Measurements from ENCODE around the gene IREB2. TPM values are rescaled to one million over a fixed set of nuclear protein-coding genes. Genes with fewer than 3 reads are reported as not detected.

IREB2 gene
- total and polyA plus RNA-seq, 9 donors = 15.2 to 54.5 (median 44.8) TPM

DNA sequence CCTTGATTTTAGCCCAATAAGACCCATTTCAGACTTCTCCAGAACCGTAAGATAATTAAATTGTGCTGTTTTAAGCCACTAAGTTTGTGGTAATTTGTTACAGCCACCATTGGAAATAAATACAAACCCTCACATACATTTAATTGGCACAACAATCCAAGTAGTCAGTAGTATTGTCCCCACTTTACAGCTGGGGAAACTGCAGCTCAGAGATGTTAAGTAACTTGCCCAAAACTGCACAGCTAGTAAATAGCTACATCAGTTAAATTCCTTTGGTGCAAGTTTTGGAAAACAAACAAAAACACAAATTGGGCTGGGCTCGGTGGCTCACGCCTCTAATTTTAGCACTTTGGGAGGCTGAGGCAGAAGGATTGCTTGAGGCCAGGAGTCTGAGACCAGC, 13.3 kb upstream of the IREB2 start:
- Histone ChIP-seq H3K4me1 (ENCODE audit: insufficient read depth) (peaks cover 2% of the 10 kb centered on the region), H3K9me3 (no peaks in the 10 kb centered on the region), H3K27me3 (no peaks in the 10 kb centered on the region), H3K4me3 (no peak overlapping the region), H3K36me3 (no peaks in the 10 kb centered on the region), H3K27ac (no peak overlapping the region)
- no peak for TF ChIP-seq EP300 (IDR thresholded peaks at IDR 0.05)
- TF ChIP-seq POLR2A (IDR thresholded peaks at IDR 0.05) = no peak
- TF ChIP-seq, protein P1, sequence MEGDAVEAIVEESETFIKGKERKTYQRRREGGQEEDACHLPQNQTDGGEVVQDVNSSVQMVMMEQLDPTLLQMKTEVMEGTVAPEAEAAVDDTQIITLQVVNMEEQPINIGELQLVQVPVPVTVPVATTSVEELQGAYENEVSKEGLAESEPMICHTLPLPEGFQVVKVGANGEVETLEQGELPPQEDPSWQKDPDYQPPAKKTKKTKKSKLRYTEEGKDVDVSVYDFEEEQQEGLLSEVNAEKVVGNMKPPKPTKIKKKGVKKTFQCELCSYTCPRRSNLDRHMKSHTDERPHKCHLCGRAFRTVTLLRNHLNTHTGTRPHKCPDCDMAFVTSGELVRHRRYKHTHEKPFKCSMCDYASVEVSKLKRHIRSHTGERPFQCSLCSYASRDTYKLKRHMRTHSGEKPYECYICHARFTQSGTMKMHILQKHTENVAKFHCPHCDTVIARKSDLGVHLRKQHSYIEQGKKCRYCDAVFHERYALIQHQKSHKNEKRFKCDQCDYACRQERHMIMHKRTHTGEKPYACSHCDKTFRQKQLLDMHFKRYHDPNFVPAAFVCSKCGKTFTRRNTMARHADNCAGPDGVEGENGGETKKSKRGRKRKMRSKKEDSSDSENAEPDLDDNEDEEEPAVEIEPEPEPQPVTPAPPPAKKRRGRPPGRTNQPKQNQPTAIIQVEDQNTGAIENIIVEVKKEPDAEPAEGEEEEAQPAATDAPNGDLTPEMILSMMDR (IDR thresholded peaks at IDR 0.05) = no peak
- WGBS, 3 donors = 66 to 77% (median 69%) methylated on average over 3 of the region's 3 CpGs
- intact Hi-C loops (cut with DNase I) = loop anchor here in 2 of 4 donors (5.0 to 10.0 kb wide), 2 partner anchors 300 to 312 kb away; no protein-coding TSS in a partner anchor
- DNase-seq = no peak

DNA sequence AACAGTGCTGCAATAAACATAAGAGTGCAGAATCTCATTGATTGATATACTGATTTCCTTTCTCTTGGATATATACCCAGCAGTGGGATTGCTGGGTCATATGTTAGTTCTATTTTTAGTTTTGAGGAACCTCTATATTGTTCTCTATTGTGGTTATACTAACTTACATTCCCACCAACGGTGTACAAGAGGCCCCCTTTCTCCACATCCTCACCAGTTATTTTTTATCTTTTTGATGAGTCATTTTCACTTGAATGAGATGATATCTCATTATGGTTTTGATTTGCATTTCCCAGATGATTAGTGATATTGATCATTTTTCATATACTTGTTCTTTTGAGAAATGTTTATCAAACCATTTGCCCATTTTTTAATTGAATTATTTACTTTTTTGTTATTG, 12.4 kb upstream of the IREB2 start:
- Histone ChIP-seq H3K27ac (no peak overlapping the region), H3K36me3 (no peaks in the 10 kb centered on the region), H3K9me3 (no peaks in the 10 kb centered on the region), H3K27me3 (no peaks in the 10 kb centered on the region), H3K4me3 (no peak overlapping the region), H3K4me1 (ENCODE audit: insufficient read depth) (peaks cover 2% of the 10 kb centered on the region)
- intact Hi-C loops (cut with DNase I) = loop anchor here in 1 of 4 donors (10.0 kb wide), 1 partner anchor 301 kb away; no protein-coding TSS in a partner anchor
- no peak for DNase-seq
- TF ChIP-seq, protein P1 (IDR thresholded peaks at IDR 0.05) = no peak
- TF ChIP-seq POLR2A (IDR thresholded peaks at IDR 0.05) (no peak), EP300 (IDR thresholded peaks at IDR 0.05) (no peak)
- WGBS, 3 donors = 51 to 64% (median 52%) methylated on average over 1 of the region's 1 CpG

DNA sequence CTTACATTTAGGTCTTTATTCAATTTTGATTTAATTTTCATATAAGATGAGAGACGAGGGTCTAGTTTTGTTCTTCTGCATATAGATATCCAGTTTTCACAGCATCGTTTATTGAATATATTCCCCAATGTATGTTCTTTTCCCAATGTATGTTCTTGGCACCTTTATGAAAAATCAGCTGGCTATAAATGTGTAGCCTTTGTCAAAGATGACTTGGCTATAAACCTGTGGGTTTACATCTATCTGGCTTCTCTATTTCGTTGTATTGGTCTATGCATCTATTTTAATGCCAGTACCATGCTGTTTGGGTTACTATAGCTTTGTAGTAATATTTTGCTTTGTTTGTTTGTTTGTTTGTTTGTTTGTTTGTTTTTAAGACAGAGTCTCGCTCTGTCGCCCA, 11.7 kb upstream of the IREB2 start:
- 80 to 86% (median 85%) methylated on average over 5 of the region's 5 CpGs for WGBS, 3 donors
- Histone ChIP-seq H3K9me3 (no peaks in the 10 kb centered on the region), H3K36me3 (no peaks in the 10 kb centered on the region), H3K27me3 (no peaks in the 10 kb centered on the region), H3K27ac (no peak overlapping the region), H3K4me3 (no peak overlapping the region), H3K4me1 (ENCODE audit: insufficient read depth) (peaks cover 2% of the 10 kb centered on the region)
- TF ChIP-seq POLR2A (IDR thresholded peaks at IDR 0.05) = no peak
- TF ChIP-seq, protein P1 (IDR thresholded peaks at IDR 0.05) = no peak
- DNase-seq = no peak
- intact Hi-C loops (cut with DNase I) = loop anchor here in 1 of 4 donors (10.0 kb wide), 1 partner anchor 301 kb away; no protein-coding TSS in a partner anchor

DNA sequence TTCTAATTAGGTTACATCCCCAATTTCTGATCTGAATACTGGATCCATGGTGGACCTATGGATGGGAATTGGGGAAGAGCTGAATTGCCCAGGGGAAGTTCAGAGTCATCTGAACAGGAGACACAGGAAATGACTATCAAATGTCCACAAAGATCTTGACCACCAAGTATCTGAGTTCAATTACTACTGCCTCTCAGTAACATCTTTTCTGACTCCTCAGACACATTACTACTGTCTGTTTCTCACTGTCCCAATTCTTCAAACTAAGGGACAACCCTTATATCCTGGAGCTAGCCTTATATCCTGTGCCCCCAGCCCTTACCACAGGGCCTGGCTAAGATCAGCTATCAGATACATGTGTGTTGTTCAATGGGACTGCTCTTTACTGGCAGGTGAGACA, 10.1 kb upstream of the IREB2 start:
- no peak overlapping the region for H3K4me3 ChIP-seq
- no peaks in the 10 kb centered on the region for H3K27me3 ChIP-seq
- H3K4me1 ChIP-seq (ENCODE audit: insufficient read depth) = no peaks in the 10 kb centered on the region
- H3K27ac ChIP-seq = no peak overlapping the region
- DNase-seq = no peak
- no peak for TF ChIP-seq POLR2A (IDR thresholded peaks at IDR 0.05)
- no peak for TF ChIP-seq EP300 (IDR thresholded peaks at IDR 0.05)
- TF ChIP-seq, protein P1 (IDR thresholded peaks at IDR 0.05) = no peak
- H3K9me3 ChIP-seq = no peaks in the 10 kb centered on the region
- no peaks in the 10 kb centered on the region for H3K36me3 ChIP-seq
- intact Hi-C loops (cut with DNase I) = loop anchor here in 1 of 4 donors (10.0 kb wide), 1 partner anchor 303 kb away; no protein-coding TSS in a partner anchor

Data from ovary (tissue), 9 donors.